RPMI8226 (cell line): ENCODE measurements around the gene TUNAR.

Experiments used
- DNase-seq: peaks from one replicate; pipeline ENCODE4 v3.0.0-alpha.2; 2015

The TUNAR gene

DNA sequence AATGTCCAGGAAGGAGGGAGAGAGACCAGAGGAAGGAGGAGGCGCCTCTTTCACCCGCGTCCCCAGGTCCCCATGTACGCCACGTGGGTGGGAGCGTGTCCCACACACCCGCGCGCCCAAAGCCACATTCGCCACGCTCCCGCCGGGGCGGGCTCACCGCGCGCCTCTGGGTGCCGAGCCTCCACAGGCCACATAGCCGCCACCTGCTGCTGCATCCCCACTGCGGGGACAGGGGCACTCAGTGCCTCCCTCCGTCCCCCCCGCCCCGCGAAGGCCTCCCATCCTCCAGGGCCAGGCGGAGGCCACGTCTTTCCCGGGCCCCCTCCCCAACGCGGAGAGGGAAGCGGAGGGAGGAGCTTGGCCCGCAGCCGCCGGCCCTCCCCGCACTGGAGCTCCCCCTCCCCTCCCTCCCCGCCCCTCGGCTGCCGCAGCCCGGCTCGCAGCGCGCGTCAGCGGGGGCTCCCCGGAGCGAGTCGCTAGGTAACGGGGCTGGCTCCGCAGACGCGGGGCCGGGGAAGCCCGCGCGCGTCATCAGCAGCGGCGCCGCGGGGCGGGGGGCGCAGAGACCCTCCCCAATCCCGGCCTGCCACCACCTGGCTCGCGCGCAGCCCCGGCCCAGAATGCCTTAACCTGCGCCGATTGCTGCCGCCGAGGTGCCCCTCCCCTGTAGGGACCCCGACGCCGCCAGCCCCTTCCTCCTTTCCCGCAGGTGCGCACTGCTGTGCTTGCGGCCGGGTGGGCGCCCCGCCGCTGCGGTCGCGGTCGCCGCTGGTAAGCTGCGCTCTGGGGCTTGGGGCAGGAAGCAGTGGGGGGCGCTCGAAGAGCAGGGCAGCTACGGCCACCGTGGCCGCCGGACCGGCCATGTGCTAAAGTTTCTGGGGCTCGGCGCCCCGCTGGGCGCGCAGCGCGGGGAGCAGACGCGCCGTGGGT, 536 bp upstream of the TUNAR start:
- no peak for DNase-seq

DNA sequence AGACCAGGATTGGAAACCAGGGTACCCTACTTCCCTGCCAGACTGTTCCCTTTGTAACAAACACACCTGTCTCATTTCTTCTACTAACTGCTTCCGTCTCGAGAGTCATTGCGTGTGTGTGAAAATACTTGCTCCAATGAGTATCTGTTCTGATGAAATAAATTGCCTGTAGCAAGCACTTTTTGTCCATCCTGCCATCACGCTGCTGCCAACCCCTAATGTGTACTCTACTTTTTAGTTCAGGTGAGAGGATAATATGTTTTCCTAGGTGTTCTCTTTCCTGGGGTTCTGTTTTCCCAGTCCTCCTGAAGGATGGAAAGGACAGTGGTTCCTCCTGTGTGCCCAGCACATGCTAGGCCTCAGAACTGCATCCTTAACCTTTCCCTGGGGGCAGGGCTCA, 1.0 kb downstream of the TUNAR start:
- DNase-seq = no peak

DNA sequence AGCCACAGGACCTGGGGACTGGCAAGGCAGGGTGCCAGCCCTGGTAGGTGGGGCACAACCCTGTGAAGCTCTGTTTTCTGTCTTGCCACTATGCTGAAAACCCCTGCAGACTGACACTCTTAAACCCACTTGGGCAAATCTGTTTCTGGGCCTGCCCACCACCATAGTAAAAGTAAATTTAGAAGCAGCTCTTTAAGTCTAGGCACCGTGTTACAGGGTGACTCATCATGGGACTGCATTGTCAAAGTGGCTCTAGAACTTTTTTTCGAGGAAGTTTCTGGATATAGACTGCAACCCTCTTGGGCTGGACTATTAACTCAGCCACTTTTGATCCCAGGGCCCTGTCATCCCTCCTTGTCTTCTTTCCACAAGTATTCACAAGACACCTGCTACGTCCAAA, 7.7 kb downstream of the TUNAR start:
- DNase-seq = no peak

DNA sequence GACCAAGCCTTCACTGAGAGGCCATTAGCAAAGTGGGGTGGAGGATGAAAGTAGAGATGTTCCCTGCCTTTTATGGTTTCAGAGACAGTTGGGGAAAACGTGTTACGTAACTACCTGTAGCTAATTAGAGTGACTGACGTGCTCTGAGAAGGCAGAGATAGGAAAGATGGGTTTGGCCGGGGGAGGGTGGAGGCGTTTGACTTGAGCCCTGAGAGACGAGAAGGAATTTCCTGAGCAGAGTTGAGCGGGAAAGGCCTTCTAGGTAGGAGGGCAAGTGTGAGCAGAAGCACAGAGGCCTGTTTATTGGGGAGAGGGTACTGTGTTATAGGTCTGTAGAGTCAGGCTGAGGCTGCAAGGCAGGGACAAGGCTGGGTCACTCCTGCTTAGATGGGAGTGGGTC, 8.6 kb downstream of the TUNAR start:
- no peak for DNase-seq

DNA sequence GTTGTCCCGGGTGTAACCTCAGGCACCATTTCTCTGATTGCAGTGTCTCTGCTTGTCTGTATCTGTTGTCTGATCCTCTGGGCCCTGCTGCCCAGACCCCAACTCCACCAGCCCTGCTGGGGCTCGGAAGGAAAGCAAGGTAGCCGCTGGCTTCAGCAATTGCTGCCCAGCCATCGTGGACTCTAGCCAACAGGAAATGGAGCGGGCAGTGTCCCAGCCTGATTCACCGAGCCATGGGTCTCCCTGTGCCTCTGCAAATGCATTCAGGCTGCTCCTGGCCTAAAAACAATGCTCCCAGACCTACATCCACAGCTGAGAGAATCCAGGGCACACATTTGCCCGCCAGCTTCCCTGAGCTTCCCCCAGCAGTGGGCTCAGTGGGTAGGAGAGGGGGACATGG, 9.2 kb downstream of the TUNAR start:
- DNase-seq = no peak

DNA sequence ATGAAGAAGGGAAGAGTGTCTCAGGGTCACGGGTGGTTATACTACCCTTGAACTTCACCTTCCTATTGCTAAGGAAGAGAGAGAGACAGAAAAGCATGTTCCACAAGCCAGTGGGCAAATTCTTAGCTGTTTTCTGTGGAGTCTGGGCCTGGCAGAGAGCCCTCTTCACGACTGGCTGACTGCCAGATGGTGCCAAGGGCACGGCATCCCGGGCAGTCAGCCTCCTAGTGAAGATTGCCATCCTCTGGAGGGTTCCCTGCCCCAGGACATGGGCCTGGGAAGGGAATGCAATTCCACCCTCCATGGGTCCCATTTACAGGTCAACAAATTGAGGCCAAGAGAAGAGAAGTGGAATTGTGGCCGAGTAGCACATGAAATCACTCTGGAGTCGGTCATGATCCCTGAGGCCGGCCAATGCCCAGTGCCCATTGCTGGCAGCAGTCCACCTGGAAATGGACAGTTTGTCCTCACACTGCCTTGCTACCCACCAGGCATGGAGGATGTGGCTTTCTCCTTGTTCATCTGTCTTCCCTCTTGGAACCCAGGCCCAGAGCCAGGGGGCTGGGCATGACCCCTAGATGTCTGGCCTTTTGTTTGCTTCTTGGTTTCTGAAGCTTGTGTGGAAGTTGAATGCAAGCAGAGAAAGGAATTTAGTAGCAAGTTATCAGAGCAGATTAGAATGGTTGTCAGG, 9.9 kb downstream of the TUNAR start:
- DNase-seq = no peak

DNA sequence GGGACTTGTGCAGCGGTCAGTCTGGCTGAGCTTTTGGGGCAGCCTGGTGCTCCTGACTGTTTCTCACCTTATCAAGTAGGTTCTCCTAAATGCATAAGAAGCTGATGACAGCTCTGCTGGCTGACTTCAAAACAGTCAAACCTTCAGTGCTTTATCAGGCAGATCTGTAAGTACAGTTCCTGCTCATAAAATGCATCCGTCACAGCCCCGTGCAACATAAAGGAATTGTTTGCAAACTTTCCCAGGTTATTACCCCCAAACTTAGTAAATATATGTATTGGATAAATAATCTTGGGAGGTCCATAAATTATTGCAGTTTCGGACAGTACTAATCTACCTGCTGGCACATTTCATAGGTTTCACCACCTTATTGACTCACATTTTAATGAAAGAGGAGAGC, 10.7 kb downstream of the TUNAR start:
- DNase-seq = no peak

DNA sequence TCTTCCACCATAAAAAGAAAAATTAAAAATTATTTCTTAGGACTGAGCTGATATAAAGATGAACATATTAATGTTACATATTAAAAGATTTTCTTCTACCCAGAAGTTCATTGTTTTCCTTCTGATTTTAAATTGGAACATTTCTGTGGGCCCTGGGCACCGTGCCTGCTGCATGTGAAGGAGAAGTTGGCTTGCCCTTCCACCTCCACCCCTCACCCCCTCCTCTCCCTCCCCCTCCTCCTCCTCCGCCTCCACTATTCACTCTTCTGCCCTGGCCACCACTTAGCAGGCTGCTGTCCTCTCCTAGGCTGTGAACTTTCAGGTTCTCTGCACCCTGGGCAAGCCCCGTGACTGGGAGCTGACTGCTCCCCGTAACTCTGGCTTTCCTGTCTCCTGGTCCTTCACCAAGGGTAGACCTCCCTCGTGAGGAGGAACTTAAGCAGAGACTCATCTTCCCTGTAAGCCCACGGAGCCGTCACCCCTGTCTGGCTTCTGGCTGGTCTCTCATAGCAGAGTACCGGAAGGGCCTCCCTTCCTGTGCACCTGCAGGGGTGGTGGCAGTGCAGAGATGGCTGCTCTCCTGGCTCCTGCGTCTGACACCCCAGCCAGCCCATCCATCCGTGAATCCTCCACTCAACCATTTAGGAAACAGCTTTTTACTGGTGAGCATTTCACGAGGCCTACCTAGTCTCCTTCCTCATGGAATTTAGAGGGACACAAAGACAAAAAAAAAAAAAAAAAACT, 12.8 kb downstream of the TUNAR start:
- DNase-seq = peak; percentile 16

DNA sequence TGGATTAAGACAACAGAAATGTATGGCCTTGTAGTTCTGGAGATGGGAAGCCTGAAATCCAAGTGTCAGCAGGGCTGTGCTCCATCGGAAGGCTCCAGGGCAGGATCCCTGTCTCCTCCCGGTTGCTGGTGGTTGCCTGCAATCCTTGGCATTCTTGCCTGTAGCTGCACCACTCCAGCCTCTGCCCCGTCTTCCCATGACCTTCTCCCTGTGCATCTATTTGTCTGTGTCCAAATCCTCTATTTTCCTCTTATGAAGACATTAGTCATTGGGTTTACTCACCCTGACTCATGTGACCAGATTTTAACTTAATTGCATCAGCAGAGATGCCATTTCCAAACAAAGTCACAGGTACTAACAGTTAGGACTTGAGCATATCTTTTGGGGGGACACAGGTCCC, 15.1 kb downstream of the TUNAR start:
- DNase-seq = no peak

DNA sequence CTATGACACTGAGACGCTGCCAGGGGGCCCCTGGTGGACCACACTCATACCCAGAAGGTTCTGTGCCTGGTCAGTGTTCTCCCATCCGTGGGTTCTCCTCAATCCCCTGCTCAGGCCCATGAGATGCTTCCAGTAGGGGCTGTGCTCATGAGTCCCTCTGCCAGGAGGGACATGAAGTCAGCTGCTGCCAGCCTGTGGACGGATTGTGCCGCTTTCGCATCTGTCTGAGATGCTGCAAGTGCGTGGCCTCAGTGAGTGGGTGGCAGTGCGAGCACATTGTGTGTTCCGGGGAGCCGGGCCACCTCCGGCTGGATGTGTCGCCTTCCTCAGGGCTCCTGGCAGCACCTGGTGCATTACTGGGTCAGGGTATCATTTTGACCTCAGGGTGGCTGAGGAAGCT, 15.5 kb downstream of the TUNAR start:
- no peak for DNase-seq

DNA sequence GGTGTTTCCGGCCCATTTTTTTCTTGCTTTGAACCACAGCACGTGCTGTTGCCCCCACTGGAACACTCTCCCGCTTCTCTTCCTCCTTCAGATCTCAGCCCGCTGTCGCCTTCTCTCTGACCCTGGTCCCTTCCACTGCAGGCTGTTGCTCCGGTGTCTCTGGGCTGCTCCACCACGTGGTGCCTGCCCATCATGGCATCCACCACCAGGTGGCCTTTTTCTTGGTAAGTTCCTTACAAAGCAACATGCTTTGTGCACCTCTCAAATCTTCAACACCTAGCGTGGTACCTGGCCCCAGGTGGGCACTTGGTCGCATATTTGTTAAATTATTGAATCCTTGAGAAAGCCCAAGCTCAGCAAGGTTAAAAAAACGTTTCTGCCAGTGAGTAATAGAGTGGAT, 19.1 kb downstream of the TUNAR start:
- DNase-seq = peak; percentile 50

DNA sequence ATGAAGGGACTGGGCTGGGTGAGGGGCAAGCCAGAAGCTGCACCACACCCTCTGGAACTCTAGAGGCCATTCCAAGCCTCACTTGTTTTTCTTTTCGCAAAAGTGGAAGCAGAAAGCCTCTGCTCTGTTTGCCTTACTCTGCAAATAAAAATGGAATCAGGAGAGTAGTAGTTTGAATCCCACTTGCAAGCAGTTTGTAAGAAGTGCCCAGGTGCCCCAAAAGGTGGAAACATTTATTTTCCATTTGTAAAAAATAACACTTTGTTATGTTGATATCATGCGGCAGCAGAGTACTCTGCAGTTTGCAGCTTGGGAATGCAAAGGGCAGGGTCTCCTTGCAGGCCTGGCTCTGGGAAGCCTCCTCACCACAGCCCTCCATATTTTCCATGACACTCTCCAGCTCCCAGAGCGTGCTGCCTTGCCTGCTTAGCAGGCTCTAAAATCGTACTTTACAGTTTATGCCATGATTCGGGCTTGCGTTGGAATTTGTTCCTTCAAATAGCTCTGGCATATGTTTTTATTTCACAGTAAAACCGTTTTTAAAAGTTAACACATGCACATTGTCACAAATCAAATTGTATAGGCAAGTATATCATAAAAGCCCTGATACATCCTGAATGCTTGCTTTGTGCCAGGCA, 20.0 kb downstream of the TUNAR start:
- no peak for DNase-seq

DNA sequence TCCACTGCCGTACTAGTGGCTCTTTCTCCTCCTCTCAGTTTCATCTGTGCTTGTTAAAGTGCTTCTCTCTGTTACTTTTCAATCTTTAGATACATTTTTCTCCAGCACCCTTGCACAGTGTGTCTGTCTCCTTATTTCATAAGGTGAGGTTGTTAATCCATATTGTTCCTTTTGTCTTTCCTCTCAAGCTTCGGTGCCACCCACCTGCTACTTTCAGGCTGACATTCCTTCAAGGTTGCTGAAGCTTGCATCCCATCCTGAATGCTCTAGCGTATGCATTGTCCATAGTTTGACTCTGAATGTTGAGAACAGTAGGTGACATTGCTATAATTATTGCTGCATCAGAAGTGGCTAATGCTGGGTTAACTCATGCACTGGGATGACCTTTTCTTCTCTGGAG, 20.6 kb downstream of the TUNAR start:
- DNase-seq = no peak

DNA sequence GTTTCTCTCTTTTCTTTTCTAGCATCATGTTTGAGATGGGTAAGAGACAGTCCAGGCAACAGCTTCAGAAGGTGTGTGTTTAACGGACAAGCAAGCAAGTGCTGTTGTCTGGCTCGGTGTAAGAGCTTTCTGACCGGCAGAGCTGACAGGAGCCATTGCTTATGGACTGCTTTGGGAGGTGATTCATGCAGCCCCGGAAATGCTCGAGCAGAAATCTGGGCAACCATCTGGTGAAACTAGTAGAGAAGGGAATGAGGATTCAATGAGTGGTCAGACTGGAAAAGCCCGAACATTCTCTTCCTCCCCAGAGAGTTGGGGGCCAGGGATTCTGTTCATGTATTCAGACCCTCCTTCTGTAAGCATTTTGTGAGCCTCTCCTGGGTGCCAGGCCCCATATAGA, 24.4 kb downstream of the TUNAR start:
- peak; percentile 8 for DNase-seq

DNA sequence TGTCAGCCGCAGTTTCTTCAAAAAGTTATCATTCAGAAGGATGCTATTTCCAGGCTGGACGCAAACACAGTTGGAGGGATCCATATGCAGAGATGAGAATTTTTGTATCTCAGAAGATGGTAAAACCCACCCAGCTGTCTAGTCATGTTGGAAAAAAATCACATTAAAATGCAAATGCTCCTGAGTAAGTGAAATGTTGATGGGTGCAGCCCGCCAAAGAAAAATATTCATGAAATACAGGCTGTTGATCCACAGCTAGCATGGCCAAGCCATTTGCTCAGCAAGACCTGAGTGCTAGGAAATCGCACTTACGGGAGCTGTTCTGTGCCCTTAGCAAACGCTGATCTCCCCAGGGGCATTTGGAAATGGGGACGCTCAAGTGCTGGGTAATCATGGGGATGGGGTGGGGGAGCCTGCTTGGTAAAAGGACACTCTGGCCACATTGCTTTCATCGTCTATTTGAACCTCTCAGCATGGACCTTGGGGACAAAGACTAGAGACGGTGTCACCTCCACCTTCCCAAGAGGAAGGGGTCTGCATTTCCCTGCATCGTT, 25.7 kb downstream of the TUNAR start:
- no peak for DNase-seq

DNA sequence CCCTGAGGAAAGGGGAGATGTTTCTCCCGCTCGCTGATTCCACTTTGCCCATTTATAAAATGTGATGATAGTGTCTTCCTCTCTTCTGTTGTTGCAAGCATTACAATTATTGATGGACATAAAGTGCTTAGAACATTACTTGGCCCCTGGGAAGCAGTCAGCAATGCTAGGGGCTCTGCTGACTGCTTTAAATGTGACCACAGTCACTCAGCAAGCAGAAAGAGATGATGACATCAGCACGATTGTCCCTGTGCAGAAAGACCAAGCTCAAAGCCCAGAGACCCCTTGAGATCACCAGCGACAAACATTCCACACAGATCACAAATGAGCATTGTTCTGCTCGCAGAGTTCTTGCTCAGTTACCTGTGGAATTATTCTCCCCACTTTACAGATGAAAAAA, 26.5 kb downstream of the TUNAR start:
- no peak for DNase-seq

DNA sequence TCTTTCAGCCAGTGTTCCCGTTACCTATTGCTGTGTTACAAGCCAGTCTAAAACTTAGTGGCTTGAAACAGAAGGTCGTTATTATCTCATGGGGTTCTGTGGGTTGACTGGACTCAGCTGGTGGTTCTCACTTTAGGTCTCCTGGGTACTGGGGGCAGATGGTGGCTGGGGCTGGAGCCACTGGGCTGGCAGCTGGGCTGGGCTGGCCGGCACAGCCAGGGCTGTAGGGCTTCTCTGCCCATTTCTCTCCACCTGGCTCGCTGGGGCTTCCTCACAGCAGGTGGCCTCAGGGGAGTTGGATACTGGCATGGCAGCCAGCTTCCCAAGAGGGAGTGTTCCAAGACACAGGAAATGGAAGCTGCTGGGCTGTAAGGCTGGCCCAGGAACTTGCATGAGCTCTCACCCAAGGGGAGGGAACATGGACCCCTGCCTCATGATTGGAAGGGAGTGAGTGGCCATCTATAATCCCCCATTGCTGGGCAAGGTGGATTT, 27.0 kb downstream of the TUNAR start:
- DNase-seq = no peak

DNA sequence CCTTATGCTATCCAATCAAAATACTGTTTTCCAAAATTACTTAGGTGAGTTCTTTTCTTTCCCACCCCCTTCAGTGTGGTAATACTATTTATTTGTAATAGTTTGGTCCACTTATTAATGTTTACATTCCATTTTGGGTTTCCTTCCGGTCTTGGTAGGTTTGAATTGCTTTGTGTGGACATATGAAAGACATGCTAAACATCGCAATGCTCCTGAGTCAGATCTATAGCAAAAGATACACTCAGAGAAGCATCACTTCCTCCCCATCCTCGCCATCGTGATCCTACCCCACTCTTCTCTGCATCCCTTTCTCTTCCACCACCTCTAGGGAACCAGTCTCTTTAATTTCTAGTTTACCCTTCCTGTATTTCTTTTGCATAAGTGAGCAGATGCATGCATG, 30.0 kb downstream of the TUNAR start:
- DNase-seq = no peak

DNA sequence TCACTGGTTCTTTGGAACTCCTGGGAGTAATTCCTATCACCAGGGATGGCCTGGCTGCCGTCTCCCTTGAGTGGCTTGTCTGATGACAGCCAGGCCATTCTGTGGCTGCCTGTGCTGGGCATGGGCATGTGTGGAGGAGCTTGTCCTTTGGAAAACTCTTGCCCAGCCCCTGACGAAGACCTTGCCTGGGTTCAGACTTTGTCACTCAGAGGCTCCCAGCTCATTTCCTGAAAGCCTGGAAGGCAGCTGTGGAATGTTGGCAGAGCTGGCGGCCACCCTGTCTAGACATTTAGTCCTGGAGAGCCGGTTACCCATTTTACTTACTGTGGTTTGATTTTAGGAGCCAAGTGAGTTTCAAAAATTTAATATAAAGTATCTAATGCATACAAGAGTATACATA, 34.0 kb downstream of the TUNAR start:
- no peak for DNase-seq

DNA sequence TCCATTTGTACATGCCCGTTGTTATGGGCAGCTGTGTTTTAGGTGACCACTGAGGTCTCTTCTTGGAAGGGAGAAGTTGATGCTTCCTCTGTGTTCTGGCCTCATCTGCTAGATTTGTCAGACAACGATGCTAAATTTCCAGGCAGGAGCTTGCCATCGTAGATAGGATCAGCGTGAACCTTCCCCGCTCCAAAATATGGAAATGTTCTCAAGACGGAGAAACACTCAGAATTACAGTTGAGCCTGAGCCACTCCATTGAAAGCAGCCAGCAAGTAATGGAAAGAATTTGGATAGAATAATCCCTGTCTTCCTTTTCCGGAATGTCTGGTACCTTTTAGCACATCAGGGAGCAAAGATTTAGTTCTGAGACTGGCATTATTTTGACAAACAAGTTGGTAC, 34.8 kb downstream of the TUNAR start:
- DNase-seq = no peak

DNA sequence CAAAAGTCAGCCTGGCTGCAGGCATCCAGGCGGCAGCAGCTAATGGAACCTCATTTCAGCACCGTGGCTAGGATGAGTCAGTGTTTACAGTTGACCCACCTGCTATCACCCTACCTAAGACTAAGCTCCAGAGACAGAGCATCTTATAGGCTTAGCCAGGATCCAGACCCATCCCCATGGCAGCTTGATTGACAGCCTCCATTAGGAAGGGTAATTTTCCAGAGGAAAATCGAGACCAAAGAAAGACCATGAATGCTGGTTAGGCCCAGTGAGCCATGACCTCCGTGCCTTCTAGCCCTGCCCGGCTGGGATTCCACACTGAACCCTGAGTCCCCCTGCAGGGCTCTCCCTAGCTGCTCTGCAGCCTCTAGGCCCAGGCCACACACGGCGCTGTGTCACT, 38.7 kb downstream of the TUNAR start:
- DNase-seq = no peak

DNA sequence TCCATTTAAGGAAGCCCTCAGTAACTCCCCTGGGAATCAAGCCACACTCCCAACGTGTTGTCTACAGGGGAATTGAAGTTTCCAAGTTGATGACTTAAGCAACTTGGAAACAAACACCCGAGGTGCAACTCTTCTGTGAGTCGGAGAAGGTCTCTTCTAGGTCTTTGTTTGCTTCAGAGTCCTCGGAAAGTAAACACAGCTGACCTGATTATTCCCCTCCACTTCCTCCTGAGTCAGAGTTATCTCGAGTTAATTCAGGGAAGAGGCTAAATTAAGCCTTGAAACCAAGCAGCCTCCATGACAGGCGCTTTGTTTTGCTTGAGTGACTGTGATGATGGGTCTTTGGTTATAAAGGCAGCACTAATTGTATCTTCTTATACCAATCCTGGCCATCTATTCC, 41.8 kb downstream of the TUNAR start:
- no peak for DNase-seq
